Fibroblast of skin of scalp (primary cell): Measurements from ENCODE around the gene PCSK4.
"Not testable (repeated sequence)": the region's sequence is repeated elsewhere in the genome, so short reads cannot be mapped to it uniquely, and the experiment has no call there.

Experiments used
- DNase-seq: peaks from one replicate; pipeline ENCODE4 v3.0.0-alpha.2; 2013

The PCSK4 gene

DNA sequence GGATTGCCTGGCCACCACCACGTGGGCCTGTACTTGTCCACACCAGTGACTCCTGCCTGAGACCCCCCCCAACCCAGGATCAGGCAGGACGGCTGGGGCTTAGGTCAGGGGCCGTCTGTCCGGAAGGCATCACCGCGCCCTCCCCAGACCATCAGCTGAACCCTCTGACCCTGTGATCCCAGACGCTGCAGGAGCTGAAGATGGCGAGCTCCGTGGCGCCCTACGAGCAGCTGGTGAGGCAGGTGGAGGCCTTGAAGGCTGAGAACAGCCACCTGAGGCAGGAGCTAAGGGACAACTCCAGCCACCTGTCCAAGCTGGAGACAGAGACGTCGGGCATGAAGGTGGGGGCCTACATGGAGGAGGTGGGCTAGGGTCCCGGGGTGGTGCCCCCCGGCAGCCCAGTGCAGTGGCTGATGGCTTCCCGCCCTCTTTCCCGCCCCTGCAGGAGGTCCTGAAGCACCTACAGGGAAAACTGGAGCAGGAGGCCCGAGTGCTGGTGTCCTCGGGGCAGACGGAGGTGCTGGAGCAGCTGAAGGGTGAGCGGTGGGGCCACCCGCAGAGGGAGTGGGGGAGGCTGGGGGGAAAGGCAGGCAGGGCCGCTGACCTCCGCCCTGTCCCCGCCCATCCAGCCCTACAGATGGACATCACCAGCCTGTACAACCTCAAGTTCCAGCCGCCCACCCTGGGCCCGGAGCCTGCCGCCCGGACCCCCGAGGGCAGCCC is 37.2 kb downstream of the PCSK4 start:
- no peak for DNase-seq

DNA sequence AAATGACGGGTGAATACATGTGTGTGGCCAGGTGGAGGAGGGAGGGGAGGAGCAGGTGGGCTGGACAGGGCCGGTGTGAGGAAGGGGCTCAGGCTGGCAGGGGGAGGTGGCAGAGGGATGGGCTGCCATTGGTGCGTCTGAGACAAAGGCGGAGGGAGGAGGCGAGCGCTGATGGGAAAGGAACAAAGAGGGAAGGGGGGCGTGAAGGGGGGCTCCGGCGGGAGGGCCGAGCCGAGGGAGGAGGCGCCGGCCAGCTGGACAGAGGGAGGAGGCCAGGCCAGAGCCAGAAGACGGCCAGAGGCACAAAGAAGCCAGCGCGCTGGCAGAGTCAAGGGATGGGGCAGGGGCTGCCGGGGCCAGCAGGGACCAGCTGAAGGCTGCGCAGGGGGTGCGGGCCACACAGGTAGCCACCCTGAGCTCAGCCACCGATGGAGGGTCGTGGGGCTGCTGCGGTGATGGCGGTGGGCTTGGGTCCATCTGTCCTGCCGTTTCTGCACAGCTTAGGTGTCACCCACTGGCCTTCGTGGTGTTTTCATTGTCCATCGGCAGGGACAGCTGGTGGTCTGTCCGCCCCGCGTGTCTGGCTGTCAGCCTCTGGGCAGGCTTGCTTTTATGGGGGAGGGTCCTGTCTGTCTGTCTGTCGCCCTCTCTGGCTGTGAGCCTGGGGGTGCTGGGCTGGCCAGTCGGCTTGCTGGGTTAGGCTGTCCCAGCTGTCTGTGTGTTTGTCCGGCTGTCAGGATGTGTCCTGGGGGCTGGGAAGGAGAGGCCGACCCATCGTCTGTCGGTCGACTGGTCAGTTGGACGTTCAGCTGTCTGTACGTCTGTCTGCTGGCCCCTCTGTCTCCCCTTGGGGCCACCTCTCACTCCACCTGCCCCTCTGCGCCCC is 38.0 kb downstream of the PCSK4 start:
- DNase-seq, result no peak

DNA sequence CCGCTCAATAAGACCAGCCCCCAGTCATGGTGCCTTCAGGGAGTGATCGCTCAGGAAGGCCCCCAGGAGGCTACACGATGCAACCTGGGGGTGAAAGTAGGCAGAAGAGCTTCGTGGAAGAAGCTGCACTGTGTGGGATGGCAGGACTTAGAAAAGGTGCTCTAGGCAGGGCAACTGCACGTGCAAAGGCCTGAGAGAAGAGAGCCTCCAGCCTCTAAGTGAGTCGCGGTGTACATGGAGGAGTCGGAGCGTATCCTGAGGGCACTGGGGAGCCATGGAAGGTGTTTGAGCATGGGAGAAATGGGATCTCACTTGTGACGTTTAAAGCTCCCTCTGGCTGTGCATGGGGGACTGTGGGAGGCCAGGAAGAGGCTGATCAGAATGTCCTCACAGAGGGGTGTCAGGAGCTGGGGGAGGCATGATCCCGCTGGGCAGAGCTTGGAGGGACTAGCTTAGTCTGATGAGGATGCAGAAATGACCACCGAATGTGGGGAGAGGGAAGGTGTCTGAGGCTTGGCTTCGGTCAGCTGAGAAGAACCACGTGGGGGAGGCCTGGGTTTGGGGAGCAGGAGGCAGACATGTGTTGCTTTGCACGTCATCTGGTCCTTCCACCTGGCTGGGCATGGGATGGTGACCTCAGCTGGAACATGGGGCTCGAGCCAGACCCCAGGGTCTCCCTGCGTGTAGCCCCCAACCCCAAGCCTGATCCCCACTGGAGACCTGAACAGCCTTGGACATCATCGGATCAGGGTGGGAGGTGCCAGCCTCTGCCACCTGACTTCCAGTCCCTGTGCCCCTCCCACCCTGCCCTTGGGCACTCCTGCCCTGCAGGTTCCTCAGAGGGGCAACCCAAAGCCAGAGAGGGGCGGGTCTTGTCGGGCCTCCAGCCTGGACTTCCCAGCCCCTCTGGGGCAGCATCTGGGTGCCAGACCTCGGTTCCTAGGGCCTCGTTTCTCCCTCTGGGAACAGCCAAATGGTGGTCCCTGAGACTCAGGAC is 39.1 kb downstream of the PCSK4 start:
- no peak for DNase-seq

DNA sequence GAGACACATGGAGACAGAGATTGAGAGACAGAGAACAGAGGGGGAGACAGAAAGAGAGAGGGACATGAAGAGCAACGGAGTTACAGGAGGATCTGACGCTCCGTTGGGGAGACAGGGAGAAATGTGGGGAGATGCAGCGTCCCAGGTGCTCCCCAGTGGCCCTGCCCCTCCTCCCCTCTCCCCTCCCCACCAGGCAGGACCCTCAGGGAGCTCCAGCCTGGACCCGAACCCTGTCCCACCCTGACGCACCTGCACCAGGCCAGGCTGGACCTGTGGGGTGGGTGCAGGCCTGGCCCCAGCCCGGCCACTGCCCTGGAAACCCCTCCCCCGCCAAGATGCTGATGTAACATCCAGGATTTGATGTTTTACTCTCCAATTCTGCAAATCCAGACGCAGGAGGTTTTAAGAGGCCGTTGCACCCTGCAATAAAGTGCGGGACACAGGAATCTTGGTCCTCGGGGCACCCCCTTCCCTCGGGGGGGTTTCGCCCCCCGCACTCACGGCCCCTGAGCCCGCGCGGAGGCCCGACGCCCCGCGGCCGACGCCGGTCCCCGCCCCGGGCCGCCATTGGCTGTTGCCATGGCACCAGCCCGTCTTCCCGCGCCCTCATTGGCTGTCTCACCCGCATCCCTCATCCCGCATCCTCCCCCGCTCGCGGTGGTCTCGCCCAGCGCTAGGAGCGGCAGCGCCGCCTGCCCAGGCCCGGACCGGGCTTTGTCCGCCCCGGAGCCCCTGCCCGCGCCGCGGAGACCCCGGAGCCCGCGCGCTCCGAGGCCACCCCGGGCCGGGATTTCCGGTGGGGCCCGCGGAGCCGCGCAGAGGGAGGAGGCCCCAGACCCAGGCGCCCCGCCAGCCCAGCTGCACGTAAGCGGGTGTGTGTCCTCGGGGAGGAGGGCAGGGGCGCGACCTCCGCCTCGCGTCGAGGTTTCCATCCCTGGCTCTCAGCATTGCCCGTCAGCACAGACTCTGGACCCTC is 40.4 kb downstream of the PCSK4 start, which contains the start of gene APC2:
Gene APC2 (plus strand): TSS at position 655 of the 976 bp plus-strand sequence. CDS start 2,881 bp downstream, outside the sequence.
- peak; percentile 74 for DNase-seq

DNA sequence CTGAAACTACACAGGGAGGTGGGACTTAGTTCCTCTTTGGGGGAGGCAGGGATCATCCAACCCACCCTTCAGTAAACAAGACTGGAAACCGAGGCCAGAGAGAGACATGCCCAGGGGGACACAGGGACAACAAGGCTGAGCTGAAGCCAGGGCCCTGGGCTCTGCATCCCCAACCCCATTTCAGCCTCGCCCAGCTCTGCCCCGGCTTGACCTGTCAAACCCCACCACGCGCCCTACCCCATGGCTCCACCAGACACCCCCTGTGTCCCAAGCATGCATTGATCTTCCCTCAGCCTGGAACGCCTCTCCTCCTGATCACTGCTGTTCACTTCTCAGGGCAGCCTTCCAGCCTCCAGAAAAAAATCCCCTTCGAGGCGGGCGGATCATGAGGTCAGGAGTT is 42.2 kb downstream of the PCSK4 start:
- no peak for DNase-seq

DNA sequence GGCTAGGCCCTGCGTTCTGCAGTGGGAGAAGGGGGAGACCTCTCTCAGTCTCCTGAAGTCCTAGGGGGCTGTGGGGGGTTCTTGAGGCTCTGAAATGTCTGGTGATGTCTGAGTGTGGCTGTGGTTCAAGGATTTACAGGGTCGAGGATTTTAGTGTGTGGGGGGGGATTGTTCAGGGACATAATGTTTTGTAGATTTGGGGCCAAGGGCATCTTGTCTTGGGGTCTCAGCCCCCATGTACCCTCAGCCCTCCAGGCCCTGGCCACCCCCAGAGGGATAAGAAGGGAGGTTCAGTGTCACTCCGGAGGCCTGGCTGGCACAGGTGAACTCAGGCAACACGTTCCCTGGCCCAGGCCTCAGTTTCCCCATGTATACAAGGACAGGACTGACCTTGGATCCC is 42.6 kb downstream of the PCSK4 start:
- no peak for DNase-seq

DNA sequence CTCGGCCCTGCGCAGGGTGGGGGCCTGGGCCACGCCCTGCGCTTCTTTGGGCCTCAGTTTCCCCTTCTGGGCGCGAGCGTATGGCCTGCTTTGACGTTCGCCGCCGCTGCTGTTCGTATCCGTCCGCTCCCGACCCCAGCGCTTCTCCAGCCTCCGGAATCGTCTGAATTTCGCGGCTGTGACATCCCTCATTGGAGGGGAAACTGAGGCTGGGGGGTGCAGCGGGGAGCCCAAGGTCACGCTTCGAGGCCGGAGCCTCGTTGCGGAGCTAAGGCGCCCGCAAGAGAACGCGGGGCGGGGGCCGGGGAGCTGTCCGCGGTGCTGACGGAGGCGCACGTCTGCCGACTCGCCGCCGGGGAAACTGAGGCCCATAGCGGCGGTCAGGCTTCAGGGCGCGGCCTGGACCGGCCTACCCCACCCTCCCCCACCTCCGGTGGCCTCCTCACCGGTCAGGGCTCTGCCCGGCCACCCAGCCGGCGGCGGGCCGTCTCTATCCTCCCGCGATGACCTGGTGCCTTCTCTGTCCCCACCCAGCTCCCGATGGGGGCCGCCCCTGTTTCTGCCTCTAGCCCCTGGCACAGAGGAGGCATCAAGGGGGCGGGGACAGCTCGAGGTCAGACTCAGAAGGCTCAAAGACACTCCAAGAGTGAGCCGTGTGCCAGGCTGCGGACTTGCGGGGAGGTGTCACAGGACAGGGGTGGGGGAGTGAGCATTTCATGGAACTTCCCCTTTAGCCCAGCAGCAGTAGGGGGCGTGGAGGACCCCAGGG is 43.3 kb downstream of the PCSK4 start:
- no peak for DNase-seq

DNA sequence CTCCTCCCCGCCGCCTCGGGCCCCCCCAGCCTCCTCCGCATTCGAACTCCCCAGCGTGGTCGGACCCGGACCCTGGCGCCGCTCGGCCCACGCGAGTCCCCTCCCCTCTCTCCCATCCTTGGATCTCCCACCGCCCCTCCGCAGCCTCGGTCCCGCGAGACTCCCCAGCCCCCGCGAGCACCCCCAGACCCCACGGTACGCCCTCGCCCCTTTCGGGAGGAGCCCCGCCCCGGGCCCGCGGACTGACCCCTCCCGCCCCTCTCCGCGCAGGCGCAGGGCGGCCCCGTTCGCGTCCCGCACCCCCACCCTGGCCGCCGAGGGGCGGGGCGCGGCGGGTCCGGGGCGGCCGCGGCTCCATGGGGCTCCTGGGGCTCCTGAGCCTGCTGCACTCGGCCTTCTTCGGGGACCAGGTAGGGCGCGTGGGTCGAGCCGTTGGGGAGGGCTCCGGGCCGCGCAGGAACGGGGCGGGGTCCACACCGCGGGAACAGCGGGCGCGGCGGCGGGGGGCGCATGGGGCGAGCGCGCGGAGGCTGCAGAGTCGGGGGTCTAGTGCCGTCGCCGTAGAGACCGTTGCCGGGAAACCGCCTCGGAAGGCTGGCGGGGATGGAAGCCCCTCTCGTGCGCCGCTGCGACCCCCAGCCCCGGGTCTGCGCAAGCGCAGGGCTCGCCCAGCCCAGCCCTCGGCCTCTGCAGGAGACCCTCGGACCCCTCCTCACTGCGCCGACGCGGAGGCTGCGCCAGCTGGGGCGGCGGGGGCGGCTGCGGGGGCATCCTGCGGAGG is 44.0 kb downstream of the PCSK4 start:
- DNase-seq, result peak; percentile 34

DNA sequence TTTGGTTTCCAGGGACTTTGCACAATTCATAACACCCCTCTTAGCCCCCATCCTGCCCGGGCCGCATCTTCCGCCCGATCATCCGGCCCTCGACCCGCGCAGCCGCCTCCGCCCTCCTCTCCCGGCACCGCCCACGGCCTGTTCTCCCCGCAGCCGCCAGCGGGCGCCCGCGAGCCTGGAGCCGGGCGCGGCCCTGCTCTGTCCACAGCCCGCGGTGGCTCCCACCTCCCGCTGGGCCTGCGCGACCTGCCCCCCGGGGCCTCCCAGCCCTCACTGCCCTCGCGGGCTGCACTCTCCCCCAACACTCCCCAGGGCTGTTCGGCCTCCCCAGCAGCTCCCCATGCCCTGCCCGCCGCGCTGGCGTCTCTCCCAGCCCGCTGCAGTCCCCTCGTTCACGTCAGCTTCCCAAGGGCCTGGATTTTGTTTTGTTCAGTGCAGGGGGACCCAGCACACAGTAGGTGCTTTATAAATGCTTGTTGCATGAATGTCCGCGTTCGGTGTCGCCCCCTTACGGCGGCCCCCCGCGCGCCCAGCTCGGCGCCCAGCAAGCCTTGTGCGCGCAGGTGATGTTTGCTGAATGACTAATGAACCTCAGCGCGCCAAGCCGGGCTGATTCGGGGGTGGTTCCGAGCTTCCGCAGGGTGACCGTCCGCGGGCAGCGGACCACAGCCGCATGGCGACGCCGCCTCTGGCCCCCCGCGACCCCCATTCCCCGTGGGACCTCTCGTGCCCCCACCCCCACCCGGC is 44.8 kb downstream of the PCSK4 start:
- DNase-seq, result peak; percentile 59

DNA sequence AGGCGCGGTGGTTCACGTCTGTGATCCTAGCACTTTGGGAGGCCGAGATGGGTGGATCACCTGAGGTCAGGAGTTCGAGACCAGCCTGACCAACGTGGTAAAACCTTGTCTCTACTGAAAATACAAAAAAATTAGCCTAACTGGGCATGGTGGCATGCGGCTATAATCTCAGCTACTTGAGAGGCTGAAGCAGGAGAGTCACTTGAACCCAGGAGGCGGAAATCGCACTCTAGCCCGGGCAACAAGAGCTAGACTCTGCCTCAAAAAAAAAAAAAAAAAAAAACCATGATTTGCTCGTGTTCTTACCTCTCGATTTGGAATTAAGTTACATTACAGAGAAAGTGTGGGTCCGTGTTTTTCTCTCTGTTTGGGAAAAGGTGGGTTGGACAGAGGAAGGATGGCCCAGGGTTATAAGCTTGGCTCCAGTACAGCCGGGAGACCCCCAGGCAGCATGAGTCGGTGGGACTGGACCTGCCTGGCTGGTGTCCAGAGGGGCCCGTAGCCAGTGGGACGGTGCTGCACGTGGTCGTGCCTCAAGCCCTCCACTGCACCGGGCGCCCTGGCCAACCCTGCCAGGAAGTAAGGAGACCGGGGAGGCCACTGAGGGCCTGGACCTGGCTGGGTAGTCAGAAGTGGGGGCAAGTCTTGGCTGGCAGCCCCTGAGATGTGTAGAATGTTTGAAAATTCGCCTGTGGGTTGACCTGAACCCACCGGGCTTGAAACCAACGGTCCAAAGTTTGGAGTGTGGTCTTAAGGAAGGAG is 48.3 kb downstream of the PCSK4 start:
- DNase-seq, result no peak

DNA sequence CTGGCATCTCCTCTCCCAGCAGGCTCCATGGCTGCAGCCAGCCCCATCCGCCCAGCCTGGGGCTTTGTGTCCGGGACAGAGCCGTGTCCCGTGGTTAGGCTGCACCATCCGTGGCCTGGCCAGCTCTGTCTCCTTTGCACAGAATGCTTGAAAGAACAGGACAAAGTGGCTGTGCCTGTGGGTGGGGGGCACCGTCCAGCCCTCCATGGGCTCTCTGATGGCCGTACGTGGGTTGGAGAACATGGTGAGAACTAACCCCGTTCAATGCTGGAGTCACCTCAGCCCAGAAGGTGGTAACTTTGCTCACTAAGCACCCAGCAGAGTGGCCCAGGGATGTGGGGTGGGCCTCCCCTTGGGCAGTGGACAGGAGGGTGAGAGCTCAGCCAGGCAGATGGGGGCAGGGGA is 49.1 kb downstream of the PCSK4 start:
- no peak for DNase-seq

DNA sequence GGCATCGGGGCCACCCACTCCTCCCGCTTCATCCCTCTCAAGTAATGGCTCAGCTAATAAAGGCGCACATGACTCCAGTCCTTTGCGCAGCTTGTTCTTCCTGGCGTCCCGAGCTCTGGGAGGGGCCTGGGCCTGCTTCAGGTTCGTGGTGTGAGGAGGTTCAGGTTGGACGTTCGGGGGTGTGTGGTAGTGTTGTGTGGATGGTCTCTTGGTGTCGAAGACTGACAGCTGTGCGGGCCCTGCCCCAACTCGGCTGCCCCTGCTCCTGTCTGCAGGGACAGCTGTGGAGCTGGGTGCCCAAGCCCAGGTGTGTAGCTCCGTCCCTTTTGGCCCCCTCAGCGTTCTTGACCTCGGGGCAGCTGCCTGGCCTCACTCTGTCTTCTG is 49.7 kb downstream of the PCSK4 start:
- DNase-seq, result no peak

DNA sequence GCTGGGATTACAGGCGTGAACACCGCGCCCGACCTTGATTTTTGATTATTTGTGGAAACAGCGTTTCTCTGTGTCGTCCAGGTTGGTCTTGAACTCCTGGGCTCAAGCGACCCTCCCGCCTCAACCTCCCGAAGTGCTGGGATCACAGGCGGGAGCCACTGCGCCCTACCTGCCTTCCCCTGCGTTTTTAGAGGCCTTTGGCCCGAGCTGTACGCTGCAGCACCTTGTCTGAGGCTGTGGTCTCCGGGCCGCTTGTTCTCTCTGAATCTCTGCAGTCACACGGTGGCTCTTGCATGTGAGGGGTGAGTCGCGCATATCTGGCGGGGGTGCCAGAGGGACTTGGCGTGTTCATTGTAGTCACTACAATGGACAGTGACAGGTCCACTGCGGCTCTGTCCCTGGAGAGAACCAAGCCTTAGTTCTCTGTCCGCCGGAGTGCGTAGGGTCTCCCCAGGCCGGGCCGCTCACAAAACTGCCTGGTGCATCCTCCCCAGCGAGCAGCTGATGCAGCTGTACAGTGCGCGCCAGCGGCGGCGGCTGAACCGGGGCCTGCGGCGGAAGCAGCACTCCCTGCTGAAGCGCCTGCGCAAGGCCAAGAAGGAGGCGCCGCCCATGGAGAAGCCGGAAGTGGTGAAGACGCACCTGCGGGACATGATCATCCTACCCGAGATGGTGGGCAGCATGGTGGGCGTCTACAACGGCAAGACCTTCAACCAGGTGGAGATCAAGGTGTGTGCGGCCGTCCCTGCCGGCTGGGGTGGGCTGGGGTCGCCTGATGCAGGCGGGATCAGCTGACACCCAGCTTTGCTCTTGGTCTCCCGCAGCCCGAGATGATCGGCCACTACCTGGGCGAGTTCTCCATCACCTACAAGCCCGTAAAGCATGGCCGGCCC is 50.4 kb downstream of the PCSK4 start:
- not testable (repeated sequence) for DNase-seq

DNA sequence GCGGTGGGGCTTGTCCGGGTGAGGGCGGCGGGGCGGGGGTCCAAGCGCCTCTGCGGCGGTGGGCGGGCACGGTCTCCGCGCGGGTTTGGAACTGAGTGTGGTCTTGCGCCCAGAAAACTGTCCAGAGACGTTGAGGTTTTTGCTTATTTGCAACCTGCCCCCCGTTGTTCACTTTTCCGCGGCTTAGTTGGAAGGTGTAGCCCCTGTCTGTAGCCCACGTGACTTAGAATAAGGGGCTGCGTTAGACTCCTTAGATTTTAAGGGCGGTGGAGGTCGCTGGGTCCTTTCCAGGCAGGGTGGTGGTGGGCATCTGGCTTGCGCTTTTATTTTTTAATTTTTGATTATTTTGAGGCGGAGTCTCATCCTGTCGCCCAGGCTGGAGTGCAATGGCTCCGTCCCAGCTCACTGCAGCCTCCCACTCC is 51.2 kb downstream of the PCSK4 start:
- no peak for DNase-seq

DNA sequence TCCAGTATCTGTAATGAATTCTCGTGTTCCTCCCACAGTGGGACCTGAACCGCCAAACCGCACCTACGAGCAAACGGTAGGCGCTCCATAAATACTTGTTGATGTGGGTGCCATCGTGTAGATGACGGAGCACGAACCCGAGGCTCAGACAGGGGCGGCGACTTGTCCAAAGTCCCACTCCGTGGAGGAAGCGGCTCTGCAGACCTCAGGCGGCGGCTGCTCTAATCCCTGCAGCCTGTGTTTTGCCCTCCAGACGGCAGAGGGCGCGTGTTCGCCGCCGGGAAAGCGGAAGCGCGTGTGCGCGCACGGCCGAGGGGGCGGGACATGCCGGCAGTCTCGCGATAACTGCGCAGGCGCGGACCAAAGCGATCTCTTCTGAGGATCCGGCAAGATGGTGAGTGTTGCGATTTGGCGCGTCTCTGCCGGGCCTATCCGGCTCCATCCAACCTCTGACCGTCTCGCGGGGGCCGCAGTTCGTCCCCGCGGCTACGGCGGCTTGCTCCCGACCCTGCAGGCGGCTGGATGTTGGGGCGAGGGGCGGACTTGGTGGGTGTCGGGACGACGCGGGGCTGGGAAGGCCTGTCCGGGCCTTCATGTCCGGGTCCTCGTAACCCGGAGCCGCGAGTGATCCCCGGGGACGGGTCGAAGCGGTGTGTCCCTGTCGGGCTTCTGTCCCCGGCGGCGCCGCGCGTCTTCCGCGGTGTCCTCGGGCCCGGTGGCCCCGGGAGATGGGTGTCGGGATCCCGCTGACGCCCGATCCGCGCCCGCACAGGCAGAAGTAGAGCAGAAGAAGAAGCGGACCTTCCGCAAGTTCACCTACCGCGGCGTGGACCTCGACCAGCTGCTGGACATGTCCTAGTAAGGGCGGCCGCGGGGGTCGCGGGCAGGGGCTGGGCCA is 51.9 kb downstream of the PCSK4 start, which contains the start of gene RPS15:
Gene RPS15 (plus strand): TSS at position 362 of the 898 bp plus-strand sequence. CDS start 30 bp downstream, at position 392.
- peak; percentile 94 for DNase-seq

DNA sequence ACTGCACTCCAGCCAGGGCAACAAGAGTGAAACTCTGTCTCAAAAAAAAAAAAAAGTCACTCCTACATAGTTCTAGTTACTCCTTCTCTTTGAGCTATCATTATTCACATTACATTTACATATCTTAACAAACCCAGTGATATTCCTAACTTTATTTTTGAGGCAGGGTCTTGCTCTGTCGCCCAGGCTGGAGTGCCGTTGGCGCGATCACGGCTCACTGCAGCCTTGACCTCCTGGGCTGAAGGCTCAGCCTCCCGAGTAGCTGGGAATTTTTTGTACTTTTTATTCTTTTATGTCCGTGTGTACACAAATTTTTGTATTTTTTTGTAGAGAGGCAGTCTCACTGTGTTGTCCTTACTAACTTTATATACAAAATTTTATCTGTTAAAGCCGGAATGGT is 52.5 kb downstream of the PCSK4 start:
- no peak for DNase-seq
